Adipose tissue (tissue), 3 donors: Measurements from ENCODE around the gene HPCAL4. TPM values are rescaled to one million over a fixed set of nuclear protein-coding genes. Genes with fewer than 3 reads are reported as not detected.

ENCODE experiments used
- H3K27ac ChIP-seq: one replicate; pipeline ENCODE4 v1.5.1; 2013; ENCODE audit warnings: low read depth, low read length
- WGBS, 3 donors: extraction: QIAGEN DNeasy Blood & Tissue Kit; methylation state at CpG; one replicate each; pipeline ENCODE4 v1.1.7; 2013; 5-methylcytosine and 5-hydroxymethylcytosine counted together
- polyA plus RNA-seq, 3 donors: library from polyadenylated mRNA; stranded (reverse); fragments of 200-250 nt; gene quantifications; one replicate each; pipeline ENCODE4 v1.2.3, GENCODE V29; 2013
- donor health status: healthy with polysubstance abuse.
- donor health status: Bipolar disorder and iron deficiency.
- donor health status: healthy.

Gene HPCAL4
- 1 to 10 TPM in 1 of 3 donors, under 1 TPM in 1, not detected in 1; 0.04 to 1.8 TPM for polyA plus RNA-seq

GRCh38 chr1:39691383-39692151 lies at the start of gene HPCAL4:
Gene HPCAL4, minus strand, starts transcription at chr1:39691433. Its CDS starts 6,830 bp downstream, at chr1:39684603.
- 2 to 4% (median 2%) methylated on average over 43 to 47 of the region's 47 CpGs for WGBS, 3 donors
- H3K27ac ChIP-seq: no peak within 1 kb of the TSS

GRCh38 chr1:39738622-39739366 lies 47.6 kb upstream of the HPCAL4 start, which contains the start of gene PPIE:
Gene PPIE, plus strand, starts transcription at chr1:39738882. Its CDS starts 19 bp downstream, at chr1:39738901.
- 1% methylated on average over 52 of the region's 52 CpGs for WGBS, 3 donors

DNA sequence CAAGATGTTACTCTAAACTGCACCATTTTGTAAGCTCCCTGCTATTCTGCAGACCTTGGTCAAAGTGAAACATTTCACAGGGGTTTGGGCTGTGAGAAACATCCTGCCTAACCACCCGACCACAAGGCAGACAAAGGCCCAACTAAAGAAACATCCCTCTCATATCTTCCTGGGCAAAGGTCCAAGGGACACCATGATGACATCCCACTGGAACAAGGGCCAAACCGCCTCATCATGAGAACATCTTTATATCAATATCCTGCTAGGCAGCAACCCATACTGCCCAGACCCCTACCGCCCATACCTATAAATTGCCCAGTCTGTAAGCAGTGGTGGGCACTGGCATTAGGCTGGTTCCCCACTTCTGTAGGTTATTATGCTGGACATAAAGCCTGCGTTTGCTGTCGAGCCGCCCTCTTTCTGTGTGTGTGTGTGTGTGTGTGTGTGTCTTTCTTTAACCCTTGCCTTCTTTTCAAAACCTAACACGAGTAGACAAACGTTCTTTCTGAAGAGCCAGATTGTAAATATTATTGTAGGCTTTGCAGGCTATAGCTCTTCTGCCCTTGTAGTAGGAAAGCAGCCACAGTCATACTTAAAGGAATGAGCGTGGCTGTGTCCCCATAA lies 46.4 kb upstream of the HPCAL4 start:
- WGBS, 3 donors: 76 to 85% (median 80%) methylated on average over 9 of the region's 9 CpGs
- no peak overlapping the region for H3K27ac ChIP-seq

More at GRCh38 chr1:39738622-39739366, 47.6 kb upstream of the HPCAL4 start, which contains the start of gene PPIE:
- no peak within 1 kb of the TSS for H3K27ac ChIP-seq

DNA sequence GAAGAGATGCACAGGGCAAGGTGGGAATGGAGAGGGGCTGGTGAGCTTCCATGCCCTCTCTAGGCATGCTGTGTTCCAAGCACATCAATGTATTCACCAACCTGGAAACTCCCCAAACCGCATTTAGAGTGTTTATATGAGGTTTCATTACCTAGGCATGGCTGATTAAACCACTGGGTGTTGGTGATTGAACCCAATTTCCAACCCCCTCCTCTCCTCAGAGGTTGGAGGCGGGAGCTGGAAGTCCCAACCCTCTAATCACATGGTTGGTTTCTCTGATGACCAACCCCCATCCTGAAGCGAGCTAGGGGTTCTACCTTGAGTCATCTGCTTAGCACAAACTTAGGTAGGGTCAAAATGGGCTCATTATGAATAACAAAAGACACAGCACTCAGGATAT lies 44.5 kb upstream of the HPCAL4 start:
- H3K27ac ChIP-seq: no peak overlapping the region
- 68 to 81% (median 76%) methylated on average over 3 of the region's 3 CpGs for WGBS, 3 donors

DNA sequence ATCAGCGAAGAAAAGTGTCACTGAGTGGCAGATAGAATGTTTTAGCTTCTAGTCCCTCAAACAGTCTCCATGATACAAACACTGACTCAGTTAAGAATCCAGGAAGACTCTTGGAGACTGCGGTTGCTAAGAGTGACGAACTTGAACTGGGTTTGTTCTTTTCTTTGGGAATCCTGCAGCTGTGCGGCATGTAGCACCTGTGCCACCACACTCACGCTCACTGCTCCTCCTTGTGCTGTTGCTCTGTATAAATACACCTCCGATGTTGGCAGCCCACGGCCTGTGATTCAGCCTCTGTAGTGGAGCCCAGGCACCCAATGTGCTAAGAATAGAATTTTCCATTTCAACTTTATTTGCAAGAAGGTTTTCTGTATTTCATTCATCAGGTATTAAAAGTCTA lies 41.9 kb upstream of the HPCAL4 start:
- WGBS, 3 donors: 27 to 75% (median 66%) methylated on average over 7 of the region's 7 CpGs
- H3K27ac ChIP-seq: no peak overlapping the region

DNA sequence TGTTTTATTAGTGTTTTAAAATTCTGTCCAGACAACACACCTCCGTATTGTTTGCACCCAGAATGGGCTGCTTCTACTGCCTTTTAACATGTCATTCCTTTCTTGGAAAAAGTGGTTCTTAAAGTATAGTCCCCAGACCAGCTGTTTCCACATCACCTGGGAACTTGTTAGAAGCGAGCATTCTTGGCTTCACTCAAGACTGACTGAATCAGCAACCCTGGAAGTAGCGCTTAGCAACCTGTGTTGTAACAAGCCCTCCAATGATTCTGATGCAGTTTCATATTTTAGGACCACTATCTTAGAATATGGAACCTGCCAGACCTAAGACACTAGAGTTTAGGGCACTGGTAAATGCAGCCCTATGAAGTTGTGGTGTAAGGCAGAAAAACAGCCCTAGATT lies 41.5 kb upstream of the HPCAL4 start:
- 34 to 65% (median 56%) methylated on average over 3 of the region's 3 CpGs for WGBS, 3 donors
- no peak overlapping the region for H3K27ac ChIP-seq

GRCh38 chr1:39729842-39730241 lies 38.6 kb upstream of the HPCAL4 start:
- 38 to 63% (median 59%) methylated on average over 4 of the region's 4 CpGs for WGBS, 3 donors
- H3K27ac ChIP-seq: no peak overlapping the region

GRCh38 chr1:39729030-39729429 lies 37.8 kb upstream of the HPCAL4 start:
- H3K27ac ChIP-seq: no peak overlapping the region
- 57 to 68% (median 64%) methylated on average over 3 of the region's 3 CpGs for WGBS, 3 donors

DNA sequence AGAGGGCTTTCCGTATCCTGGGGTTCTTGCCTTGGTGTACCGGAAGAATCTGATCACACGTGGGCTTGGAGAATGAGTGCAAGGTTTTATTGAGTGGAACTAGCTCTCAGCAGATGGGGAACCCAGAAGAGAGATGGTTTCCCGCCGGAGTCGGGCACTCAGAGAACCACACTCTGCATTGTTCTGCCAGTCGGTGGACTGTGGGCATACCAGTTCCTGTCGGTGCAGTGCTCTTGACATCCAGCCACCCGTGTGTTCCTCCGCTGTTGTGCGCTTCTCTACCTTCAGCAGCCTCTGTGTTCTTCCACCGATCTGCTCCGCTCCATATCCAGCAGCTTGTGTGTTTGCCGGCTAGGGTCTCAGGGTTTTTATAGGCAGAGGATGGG lies 36.7 kb upstream of the HPCAL4 start:
- no peak overlapping the region for H3K27ac ChIP-seq
- 53 to 72% (median 58%) methylated on average over 14 of the region's 14 CpGs for WGBS, 3 donors

DNA sequence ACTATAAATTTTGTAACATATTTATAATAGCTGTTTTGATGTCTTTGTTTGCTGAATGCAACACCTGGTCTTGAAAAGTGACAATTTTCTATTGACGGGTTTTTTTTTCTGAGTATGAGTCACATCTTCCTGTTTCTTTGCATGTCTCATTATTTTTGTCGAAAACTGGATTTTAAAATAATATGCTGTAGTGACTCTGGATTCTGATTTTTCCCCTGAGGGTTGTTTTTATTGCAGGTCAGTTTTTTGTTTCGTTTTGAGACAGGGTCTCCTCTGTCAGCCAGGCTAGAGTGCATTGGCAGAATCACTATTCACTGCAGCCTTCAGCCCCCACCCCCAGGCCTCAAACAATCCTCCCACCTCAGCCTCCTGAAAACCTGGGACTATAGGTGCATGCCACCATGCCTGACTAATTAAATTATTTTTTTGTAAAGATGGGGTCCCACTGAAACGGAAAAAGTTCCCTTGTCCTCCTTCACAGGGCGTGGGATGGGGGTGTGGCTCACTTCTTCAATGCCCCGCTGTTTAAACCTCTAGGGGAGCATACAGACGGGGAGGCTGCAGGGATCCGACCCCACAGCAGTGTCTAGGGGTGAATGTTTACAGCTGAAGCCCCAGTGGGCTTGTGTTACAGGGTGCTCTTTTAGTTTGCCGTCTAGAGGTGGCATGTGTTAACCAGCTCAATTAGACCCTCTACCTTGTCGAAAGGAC lies 36.1 kb upstream of the HPCAL4 start:
- 41 to 63% (median 46%) methylated on average over 10 of the region's 10 CpGs for WGBS, 3 donors
- H3K27ac ChIP-seq: no peak overlapping the region

DNA sequence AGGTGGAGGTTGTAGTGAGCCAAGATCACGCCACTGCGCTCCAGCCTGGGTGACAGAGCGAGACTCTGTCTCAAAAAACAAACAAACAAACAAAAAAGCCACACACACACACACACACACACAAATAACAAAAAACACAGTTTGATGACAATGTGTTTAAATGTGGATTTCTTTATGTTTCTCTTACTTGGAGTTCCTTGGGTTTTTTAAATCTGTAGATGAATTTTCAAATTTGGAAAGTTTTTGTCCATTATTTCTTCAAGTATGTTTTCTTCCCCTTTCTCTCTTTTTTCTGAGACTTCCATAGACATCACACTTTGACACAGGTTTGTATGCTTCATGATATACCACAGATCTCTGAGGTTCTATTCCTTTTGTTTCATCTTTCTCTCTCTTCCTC lies 35.4 kb upstream of the HPCAL4 start:
- H3K27ac ChIP-seq: no peak overlapping the region
- 85 to 92% (median 89%) methylated on average over 3 of the region's 3 CpGs for WGBS, 3 donors

- H3K27ac ChIP-seq: no peak overlapping the region
- 13 to 24% (median 22%) methylated on average over 2 of the region's 2 CpGs for WGBS, 3 donors
These were observed 31.3 kb upstream of the HPCAL4 start for GRCh38 chr1:39722495-39722894.

DNA sequence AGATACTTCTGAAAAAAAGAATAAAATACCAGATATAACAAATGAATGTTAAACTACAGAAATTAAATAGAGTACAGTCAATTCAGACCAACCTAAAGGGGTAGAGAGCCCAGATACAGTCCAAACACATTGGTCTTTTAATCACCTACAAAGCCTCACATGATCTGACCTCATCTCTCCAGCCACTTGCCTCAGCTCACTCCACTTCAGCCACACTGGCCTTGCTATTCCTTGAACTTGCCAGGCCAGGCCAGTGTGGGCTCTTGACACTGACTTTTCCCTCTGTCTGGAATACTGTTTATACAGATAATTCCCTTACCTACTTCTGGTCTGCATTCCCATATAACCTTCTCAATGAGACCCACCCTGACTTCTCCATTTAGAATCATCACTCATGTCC lies 30.4 kb upstream of the HPCAL4 start:
- no peak overlapping the region for H3K27ac ChIP-seq

- WGBS, 3 donors: 39 to 44% (median 43%) methylated on average over 7 of the region's 7 CpGs
- no peak overlapping the region for H3K27ac ChIP-seq
These were observed 29.1 kb upstream of the HPCAL4 start for GRCh38 chr1:39720094-39720999.

DNA sequence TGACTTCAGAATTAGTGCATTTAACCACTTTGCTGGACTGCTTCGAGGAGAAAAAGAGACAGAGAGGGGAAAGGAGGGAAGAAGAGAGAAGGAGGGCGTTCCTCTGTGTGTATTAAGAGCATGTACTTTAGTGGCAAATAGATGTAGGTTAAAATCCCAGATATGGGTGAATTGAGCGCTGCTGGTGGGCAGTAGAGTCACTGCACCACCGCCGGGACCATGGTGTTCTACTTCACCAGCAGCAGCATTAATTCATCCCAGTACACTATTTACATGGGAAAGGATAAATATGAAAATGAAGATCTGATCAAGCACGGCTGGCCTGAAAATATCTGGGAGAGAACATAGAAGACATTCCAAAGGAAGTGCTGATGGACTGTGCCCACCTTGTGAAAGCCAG lies 26.6 kb upstream of the HPCAL4 start:
- no peak overlapping the region for H3K27ac ChIP-seq
- 49 to 60% (median 55%) methylated on average over 6 of the region's 6 CpGs for whole genome bisulfite sequencing, 3 donors

GRCh38 chr1:39713557-39713956 lies 22.3 kb upstream of the HPCAL4 start:
- 90 to 93% (median 91%) methylated on average over 5 of the region's 5 CpGs for WGBS, 3 donors
- H3K27ac ChIP-seq: no peak overlapping the region

- WGBS, 3 donors: 85 to 87% (median 85%) methylated on average over 6 of the region's 6 CpGs
- no peak overlapping the region for H3K27ac ChIP-seq
These were observed 20.7 kb upstream of the HPCAL4 start for GRCh38 chr1:39711966-39712340.
